IMR-90 (cell line): ENCODE measurements around the gene TESK2. TPM values are rescaled to one million over a fixed set of nuclear protein-coding genes. Genes with fewer than 3 reads are reported as not detected.

ENCODE experiments used
- ATAC-seq: fragments of 200-7000 bp; cut with Tn5 transposase; 2 replicates; pipeline ENCODE4 v1.9.1; 2020; ENCODE audit warnings: low read depth, mild to moderate bottlenecking, moderate library complexity
- BruUV-seq: library from RNA; stranded (reverse); fragments of 400-500 nt; replicated peaks from 2 replicates; lab custom pipeline; 2021; lab: Mats Ljungman, UMichigan
- CTCF ChIA-PET: fragments of 300-600 bp; formaldehyde crosslinking; extraction: SDS; loops from one replicate; lab custom pipeline; 2021; ENCODE audit warnings: antibody characterized with exemption; lab: Yijun Ruan, JAX
- POLR2A ChIA-PET: fragments of 300-600 bp; sonication (Branson Sonifier 250); formaldehyde crosslinking; loops from one replicate; lab custom pipeline; 2022; ENCODE audit warnings: antibody characterized with exemption; ENCODE audit not compliant: unreplicated experiment; lab: Charles Lee
- DNase-seq: peaks from one replicate; pipeline ENCODE4 v3.0.0; 2013
- H2AFZ ChIP-seq: replicated peaks from 2 replicates; pipeline ENCODE3; 2013; ENCODE audit warnings: low read length, mild to moderate bottlenecking; ENCODE audit not compliant: poor library complexity
- H2AK5ac ChIP-seq: 2 replicates; pipeline ENCODE4 v1.6.1; 2013; ENCODE audit warnings: low read depth, low read length, inconsistent platforms
- H2AK9ac ChIP-seq: replicated peaks from 2 replicates; pipeline ENCODE3; 2013; ENCODE audit warnings: mild to moderate bottlenecking, low read depth, low read length, moderate library complexity; ENCODE audit not compliant: poor library complexity
- H2BK120ac ChIP-seq: 2 replicates; pipeline ENCODE4 v1.6.1; 2013; ENCODE audit warnings: low read depth, low read length, inconsistent platforms
- H2BK15ac ChIP-seq: 3 replicates; pipeline ENCODE4 v1.6.1; 2013; ENCODE audit warnings: low read depth, low read length, inconsistent platforms
- H2BK20ac ChIP-seq: 2 replicates; pipeline ENCODE4 v1.6.1; 2013; ENCODE audit warnings: low read depth, mild to moderate bottlenecking, inconsistent platforms, low read length, moderate library complexity
- H2BK5ac ChIP-seq: 2 replicates; pipeline ENCODE4 v1.6.1; 2013; ENCODE audit warnings: mild to moderate bottlenecking, low read depth, low read length, inconsistent platforms; ENCODE audit not compliant: poor library complexity, severe bottlenecking
- H3K14ac ChIP-seq: replicated peaks from 2 replicates; pipeline ENCODE4 v1.6.1; 2013; ENCODE audit warnings: low read depth, low read length, inconsistent platforms
- H3K18ac ChIP-seq: 2 replicates; pipeline ENCODE4 v1.6.1; 2013; ENCODE audit warnings: low read depth, low read length, control low read depth
- H3K23ac ChIP-seq: 2 replicates; pipeline ENCODE4 v1.6.1; 2013; ENCODE audit warnings: low read depth, low read length, inconsistent platforms
- H3K27ac ChIP-seq: 2 replicates; pipeline ENCODE4 v1.5.1; 2013; ENCODE audit warnings: mild to moderate bottlenecking, control low read depth, low read length; ENCODE audit not compliant: insufficient read depth
- H3K27me3 ChIP-seq: 2 replicates; pipeline ENCODE4 v1.6.1; 2013; ENCODE audit warnings: low read length; ENCODE audit not compliant: control insufficient read depth, insufficient read depth
- H3K36me3 ChIP-seq: 2 replicates; pipeline ENCODE4 v1.6.1; 2013; ENCODE audit warnings: low read length, mixed read lengths; ENCODE audit not compliant: control insufficient read depth, insufficient read depth
- H3K4ac ChIP-seq: 2 replicates; pipeline ENCODE4 v1.6.1; 2013; ENCODE audit warnings: low read depth, low read length, inconsistent platforms
- H3K4me1 ChIP-seq: 2 replicates; pipeline ENCODE4 v1.6.1; 2013; ENCODE audit warnings: low read length, mixed read lengths; ENCODE audit not compliant: control insufficient read depth, insufficient read depth
- H3K4me2 ChIP-seq: 2 replicates; pipeline ENCODE4 v1.6.1; 2013; ENCODE audit warnings: low read depth, mild to moderate bottlenecking, control low read depth, low read length, moderate library complexity
- H3K4me3 ChIP-seq: 2 replicates; pipeline ENCODE4 v1.5.1; 2013; ENCODE audit warnings: low read depth, mild to moderate bottlenecking, control low read depth, low read length, moderate library complexity; ENCODE audit not compliant: insufficient read depth
- H3K56ac ChIP-seq: 2 replicates; pipeline ENCODE4 v1.6.1; 2013; ENCODE audit warnings: low read length, inconsistent platforms; ENCODE audit not compliant: insufficient read depth; ENCODE audit errors: extremely low read depth
- H3K79me1 ChIP-seq, 2 experiments: 2 replicates each; pipeline ENCODE4 v1.6.1; 2013; ENCODE audit warnings: low read length in 2 of 2, inconsistent platforms in 1 of 2, low read depth in 1 of 2
- H3K9ac ChIP-seq: 2 replicates; pipeline ENCODE4 v1.6.1; 2013; ENCODE audit warnings: low read depth, low read length, control low read depth
- H3K9me1 ChIP-seq: 2 replicates; pipeline ENCODE4 v1.6.1; 2013; ENCODE audit warnings: low read length, inconsistent platforms; ENCODE audit not compliant: insufficient read depth
- H3K9me3 ChIP-seq: 2 replicates; pipeline ENCODE4 v1.6.1; 2013; ENCODE audit warnings: low read length; ENCODE audit not compliant: control insufficient read depth, insufficient read depth
- H4K20me1 ChIP-seq: 2 replicates; pipeline ENCODE4 v1.6.1; 2013; ENCODE audit warnings: low read length, inconsistent platforms; ENCODE audit not compliant: insufficient read depth
- H4K5ac ChIP-seq: 2 replicates; pipeline ENCODE4 v1.6.1; 2013; ENCODE audit warnings: mild to moderate bottlenecking, low read depth, low read length, control low read depth
- H4K8ac ChIP-seq, 2 experiments: 2 replicates each; pipeline ENCODE4 v1.6.1; 2013; ENCODE audit warnings: low read depth in 2 of 2, low read length in 2 of 2, control low read depth in 1 of 2, inconsistent platforms in 1 of 2
- H4K91ac ChIP-seq: 2 replicates; pipeline ENCODE4 v1.6.1; 2013; ENCODE audit warnings: low read depth, low read length, inconsistent platforms; ENCODE audit not compliant: insufficient read depth
- BHLHE40 ChIP-seq: fragments of 150-350 bp; IDR thresholded peaks from 2 replicates; pipeline ENCODE4 v1.6.1; 2016; ENCODE audit warnings: mild to moderate bottlenecking, low read depth, low read length
- CEBPB ChIP-seq: IDR thresholded peaks from 2 replicates; pipeline ENCODE4 v1.6.1; 2012; ENCODE audit warnings: low read depth, low read length, improper control_type of control experiment
- CTCF ChIP-seq: conservative IDR thresholded peaks from 2 replicates; pipeline ENCODE4 v1.5.1; 2012; ENCODE audit warnings: mild to moderate bottlenecking, low read depth, low read length, improper control_type of control experiment
- MXI1 ChIP-seq: IDR thresholded peaks from 2 replicates; pipeline ENCODE4 v1.6.1; 2012; ENCODE audit warnings: low read depth, mild to moderate bottlenecking, low read length, moderate library complexity, borderline replicate concordance
- RAD21 ChIP-seq: IDR thresholded peaks from 2 replicates; pipeline ENCODE4 v1.6.1; 2012; ENCODE audit warnings: low read length, improper control_type of control experiment
- RFX5 ChIP-seq: IDR thresholded peaks from 2 replicates; pipeline ENCODE4 v1.8.0; 2012; ENCODE audit warnings: low read depth, mild to moderate bottlenecking, low read length, moderate library complexity
- USF2 ChIP-seq: fragments of 150-350 bp; IDR thresholded peaks from 2 replicates; pipeline ENCODE4 v1.6.1; 2017; ENCODE audit warnings: mild to moderate bottlenecking, antibody characterized with exemption, low read length, low read depth
- WGBS, 2 experiments: methylation state at CpG; one replicate each; pipeline versions ENCODE4 v1.1.5 to v1.1.7; 2013; ENCODE audit warnings: missing lambda C conversion rate in 2 of 2; ENCODE audit not compliant: insufficient read length in 1 of 2; ENCODE audit errors: extremely low coverage in 2 of 2; 5-methylcytosine and 5-hydroxymethylcytosine counted together
- dilution Hi-C: fragments of 300-500 bp; cut with HindIII; formaldehyde crosslinking; loops from one replicate; pipeline ENCODE4 v1.14.3; 2018; ENCODE audit warnings: low sequenced_read_pairs; ENCODE audit not compliant: unreplicated experiment
- in situ Hi-C: fragments of 300-500 bp; cut with MboI; formaldehyde crosslinking; loops from 3 replicates; pipeline ENCODE4 v1.14.3; 2019; ENCODE audit warnings: low sequenced_read_pairs, inconsistent platforms, mixed read lengths
- intact Hi-C: fragments of 100-400 bp; cut with micrococcal nuclease; formaldehyde crosslinking; loops from 2 replicates; pipeline ENCODE4 v1.10.0; 2022
- polyA plus RNA-seq, 3 experiments: library from polyadenylated mRNA; depleted of rRNA; stranded (reverse); fragments of >200 nt; gene quantifications; 2 replicates each; pipeline ENCODE4 v1.2.3, GENCODE V29; 2012; ENCODE audit warnings: low replicate concordance in 1 of 3
- total RNA-seq: library from RNA; depleted of rRNA; stranded (reverse); fragments of >200 nt; gene quantifications from 2 replicates; pipeline ENCODE4 v1.2.3, GENCODE V29; 2012

The TESK2 gene
- total and polyA plus RNA-seq, 2 of the 4 experiments (the other 2 are of a cell fraction) = 0.90 to 1.3 TPM

- Histone ChIP-seq H2AFZ (no peak overlapping the region), H3K56ac (no peak overlapping the region), H3K27ac (no peak overlapping the region), H4K91ac (no peak overlapping the region), H2BK120ac (no peak overlapping the region), H3K79me1 (peaks cover 0 to 7% of the 10 kb centered on the region in 2 experiments; a peak in 2 of 4 replicates), H3K23ac (peak overlapping the region; percentile 73; the same call in 1 of the 2 replicates), H3K18ac (peak overlapping the region; percentile 7; the same call in 1 of the 2 replicates), H4K8ac (peak overlapping the region in 1 of 2 experiments; percentile 13; a peak in 1 of 4 replicates), H2BK20ac (no peak overlapping the region), H2AK9ac (no peak overlapping the region), H3K36me3 (peaks cover 18% of the 10 kb centered on the region), H3K4me1 (peaks cover 14% of the 10 kb centered on the region), H3K14ac (peak overlapping the region; percentile 57; the same call in 1 of the 2 replicates), H3K4me2 (peak overlapping the region; percentile 28; the same call in 1 of the 2 replicates), H2BK15ac (no peak overlapping the region), H3K27me3 (no peaks in the 10 kb centered on the region), H2BK5ac (no peak overlapping the region), H3K9ac (no peak overlapping the region), H3K4ac (peak overlapping the region; percentile 26), H3K4me3 (no peak overlapping the region), H3K9me1 (peaks cover 14% of the 10 kb centered on the region), H3K9me3 (no peaks in the 10 kb centered on the region), H2AK5ac (peak overlapping the region; percentile 70; the same call in 1 of the 2 replicates), H4K5ac (no peak overlapping the region), H4K20me1 (no peaks in the 10 kb centered on the region)
- ChIA-PET POLR2A (no interaction called here), CTCF (interaction anchor here (0.6 to 1.6 kb wide), 2 partner anchors 12 to 134 kb away, joined by 3 to 4 read pairs; no protein-coding TSS in a partner anchor)
- DNase-seq (peak; percentile 28), ATAC-seq (peak; percentile 67)
- dilution Hi-C loops = no loop called here
- no TSS peak for BruUV-seq
- TF ChIP-seq CEBPB = no peak
- no peak for TF ChIP-seq USF2
- TF ChIP-seq RAD21 = no peak
- TF ChIP-seq CTCF = no peak
- no peak for TF ChIP-seq RFX5
- TF ChIP-seq BHLHE40 = no peak
- TF ChIP-seq MXI1 = no peak
- intact Hi-C loops = no loop called here
- in situ Hi-C loops = loop anchor here (5.0 kb wide), 1 partner anchor 144 kb away; the partner anchor contains the start of gene TESK2
- WGBS, 2 experiments = no CpG with 5 or more reads among the region's 2 CpGs
Measured at GRCh38 chr1:45348020-45348419, 142.9 kb downstream of the TESK2 start.
